KOPT-K1 (cell line): ENCODE measurements around the gene BOD1L2.

Source experiments
- H3K27ac ChIP-seq: fragments of 200-600 bp; sonication (generic); 2 replicates; pipeline ENCODE4 v1.5.1; 2016; ENCODE audit warnings: antibody characterized with exemption, mild to moderate bottlenecking, low read depth, low read length; ENCODE audit not compliant: poor library complexity, severe bottlenecking
- H3K36me3 ChIP-seq: fragments of 200-600 bp; sonication (generic); 2 replicates; pipeline ENCODE4 v1.5.1; 2017; ENCODE audit warnings: antibody characterized with exemption, mild to moderate bottlenecking, low read length, moderate library complexity; ENCODE audit not compliant: insufficient read depth
- H3K9me3 ChIP-seq: fragments of 200-600 bp; sonication (generic); 2 replicates; pipeline ENCODE4 v1.5.1; 2017; ENCODE audit warnings: antibody characterized with exemption, low read length, mild to moderate bottlenecking; ENCODE audit not compliant: insufficient read depth, poor library complexity, severe bottlenecking

BOD1L2 gene

GRCh38 chr18:57141208-57142129 is 5.4 kb upstream of the BOD1L2 start:
- Histone ChIP-seq H3K36me3 (no peaks in the 10 kb centered on the region), H3K27ac (no peak overlapping the region), H3K9me3 (no peaks in the 10 kb centered on the region)

GRCh38 chr18:57142324-57142723 is 4.6 kb upstream of the BOD1L2 start:
- no peaks in the 10 kb centered on the region for H3K9me3 ChIP-seq
- no peak overlapping the region for H3K27ac ChIP-seq
- H3K36me3 ChIP-seq = no peaks in the 10 kb centered on the region

- H3K36me3 ChIP-seq = no peaks in the 10 kb centered on the region
- no peaks in the 10 kb centered on the region for H3K9me3 ChIP-seq
- no peak overlapping the region for H3K27ac ChIP-seq
Observed at GRCh38 chr18:57143265-57143664, 3.6 kb upstream of the BOD1L2 start.

GRCh38 chr18:57148263-57148662 is 1.4 kb downstream of the BOD1L2 start:
- Histone ChIP-seq H3K27ac (no peak overlapping the region), H3K9me3 (no peaks in the 10 kb centered on the region), H3K36me3 (no peaks in the 10 kb centered on the region)

- H3K36me3 ChIP-seq = no peaks in the 10 kb centered on the region
- H3K9me3 ChIP-seq = no peaks in the 10 kb centered on the region
- H3K27ac ChIP-seq = no peak overlapping the region
Observed at GRCh38 chr18:57149051-57149450, 2.2 kb downstream of the BOD1L2 start.

GRCh38 chr18:57149531-57149930 is 2.6 kb downstream of the BOD1L2 start:
- no peaks in the 10 kb centered on the region for H3K36me3 ChIP-seq
- no peaks in the 10 kb centered on the region for H3K9me3 ChIP-seq
- no peak overlapping the region for H3K27ac ChIP-seq

- H3K36me3 ChIP-seq = no peaks in the 10 kb centered on the region
- no peaks in the 10 kb centered on the region for H3K9me3 ChIP-seq
- H3K27ac ChIP-seq = no peak overlapping the region
Observed at GRCh38 chr18:57150081-57150480, 3.2 kb downstream of the BOD1L2 start.

- Histone ChIP-seq H3K27ac (no peak overlapping the region), H3K36me3 (no peaks in the 10 kb centered on the region), H3K9me3 (no peaks in the 10 kb centered on the region)
Observed at GRCh38 chr18:57150828-57151227, 3.9 kb downstream of the BOD1L2 start.

- Histone ChIP-seq H3K36me3 (no peaks in the 10 kb centered on the region), H3K27ac (no peak overlapping the region), H3K9me3 (no peaks in the 10 kb centered on the region)
Observed at GRCh38 chr18:57154191-57154830, 7.4 kb downstream of the BOD1L2 start.

- no peak overlapping the region for H3K27ac ChIP-seq
- no peaks in the 10 kb centered on the region for H3K9me3 ChIP-seq
- no peaks in the 10 kb centered on the region for H3K36me3 ChIP-seq
Observed at GRCh38 chr18:57164401-57164800, 17.5 kb downstream of the BOD1L2 start.

- H3K36me3 ChIP-seq = no peaks in the 10 kb centered on the region
- no peaks in the 10 kb centered on the region for H3K9me3 ChIP-seq
- H3K27ac ChIP-seq = no peak overlapping the region
Observed at GRCh38 chr18:57167617-57168308, 20.9 kb downstream of the BOD1L2 start.

GRCh38 chr18:57171026-57171425 is 24.1 kb downstream of the BOD1L2 start:
- Histone ChIP-seq H3K27ac (no peak overlapping the region), H3K36me3 (no peaks in the 10 kb centered on the region), H3K9me3 (peaks cover 9% of the 10 kb centered on the region)

- Histone ChIP-seq H3K36me3 (no peaks in the 10 kb centered on the region), H3K9me3 (peaks cover 9% of the 10 kb centered on the region), H3K27ac (no peak overlapping the region)
Observed at GRCh38 chr18:57175532-57175931, 28.6 kb downstream of the BOD1L2 start.

- Histone ChIP-seq H3K36me3 (no peaks in the 10 kb centered on the region), H3K9me3 (peaks cover 24% of the 10 kb centered on the region), H3K27ac (no peak overlapping the region)
Observed at GRCh38 chr18:57185434-57185833, 38.5 kb downstream of the BOD1L2 start.

GRCh38 chr18:57188851-57189557 is 42.1 kb downstream of the BOD1L2 start:
- Histone ChIP-seq H3K9me3 (peaks cover 24% of the 10 kb centered on the region), H3K36me3 (no peaks in the 10 kb centered on the region), H3K27ac (no peak overlapping the region)
